ENCODE measurements around the gene GNB3. TPM values are rescaled to one million over a fixed set of nuclear protein-coding genes. Genes with fewer than 3 reads are reported as not detected.

Gene GNB3
- total and polyA plus RNA-seq, 9 of the 15 experiments (the other 6 are each of a cell fraction or from before 2014, with no cell fraction given): 1.4 to 5.8 (median 2.0) TPM

DNA sequence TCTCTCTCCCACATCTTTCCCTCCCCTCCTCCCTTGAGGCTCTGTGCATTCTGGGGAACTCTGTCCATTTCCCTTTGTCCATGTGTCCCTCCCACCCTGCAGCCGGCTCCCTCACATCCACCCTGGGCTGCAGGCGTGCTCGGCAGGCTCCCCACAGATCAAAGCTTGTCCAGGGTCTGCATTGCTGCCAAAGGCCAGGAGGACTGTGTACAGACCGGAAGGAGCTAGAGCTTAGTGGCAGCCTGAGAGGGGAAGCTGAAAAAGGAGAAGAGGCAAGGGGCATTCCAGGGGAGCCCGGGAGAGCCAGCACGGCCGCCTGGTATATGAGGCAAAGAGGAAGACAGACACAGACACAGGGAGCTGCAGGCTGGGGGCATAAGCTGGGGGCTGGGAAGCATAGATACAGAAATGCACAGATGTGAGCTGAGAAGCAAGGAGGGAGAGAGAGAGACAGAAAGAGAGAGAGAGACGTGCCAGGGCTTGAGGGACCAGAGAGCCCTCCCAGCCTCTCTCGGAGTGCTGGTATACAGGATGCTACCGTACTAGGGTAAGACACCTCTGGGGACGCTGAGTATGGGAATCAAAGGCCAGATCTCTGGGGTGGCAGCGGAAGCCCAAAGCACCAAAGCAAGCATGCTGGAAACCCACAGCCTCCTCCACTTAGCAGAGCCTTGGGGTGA, 48.1 kb upstream of the GNB3 start:
- Histone ChIP-seq H2AFZ (ENCODE audit: low read depth, low read length) (peak overlapping the region; percentile 59; the same call in 1 of the 2 replicates), H3K9me1 (ENCODE audit: control insufficient read depth, insufficient read depth, low read length) (no peaks in the 10 kb centered on the region), H3K27ac (ENCODE audit: extremely low read depth, low read depth, low read length) (no peak overlapping the region), H3K9ac (ENCODE audit: insufficient read depth in 1 of 2, low read depth in 2 of 2, low read length in 2 of 2) (no peak overlapping the region; a peak in 1 of 4 replicates), H3K4me2 (ENCODE audit: insufficient read depth, low read length) (no peak overlapping the region), H3K27me3 (ENCODE audit: control insufficient read depth in 2 of 2, insufficient read depth in 2 of 2, low read length in 2 of 2) (no peaks in the 10 kb centered on the region), H3K4me3 (no peak overlapping the region), H3K9me3 (replicated peaks; ENCODE audit: control insufficient read depth, insufficient read depth, low read depth, low read length) (no peaks in the 10 kb centered on the region), H4K20me1 (replicated peaks; ENCODE audit: control insufficient read depth, insufficient read depth, low read length) (no peaks in the 10 kb centered on the region), H3K79me2 (ENCODE audit: control insufficient read depth, insufficient read depth, low read length) (no peaks in the 10 kb centered on the region), H3K4me1 (replicated peaks in 1 of 2; ENCODE audit: control insufficient read depth in 2 of 2, insufficient read depth in 2 of 2, low read length in 2 of 2) (peaks cover 0 to 11% of the 10 kb centered on the region in 2 experiments; a peak in 2 of 5 replicates), H3K36me3 (ENCODE audit: control insufficient read depth, insufficient read depth, low read length) (no peaks in the 10 kb centered on the region)
- POLR2A ChIA-PET: interaction anchor here (0.6 to 1.2 kb wide), 5 partner anchors 23 to 179 kb away, joined by 3 to 4 read pairs (median 3); partner anchors contain the start of genes C12orf57 and RNU7-1
- in situ Hi-C loops (cut with MboI): no loop called here
- DNase-seq (ENCODE audit: extremely low read depth in 1 of 4, low spot score in 3 of 4) (no peak), FAIRE-seq (no peak), ATAC-seq (no peak; the same call in 1 of the 3 replicates)
- WGBS (ENCODE audit: insufficient coverage, low coverage, missing lambda C conversion rate): 71% methylated on average over 5 of the region's 12 CpGs
- BruUV-seq (replicated peaks): no TSS peak
- TF ChIP-seq ID3 (CRISPR knock-in tag; IDR thresholded peaks at IDR 0.05): no peak
- no peak for TF ChIP-seq ID3 (tag; IDR thresholded peaks at IDR 0.05)
- TF ChIP-seq MAFG (tag; conservative IDR thresholded peaks at IDR 0.05): no peak
- no peak for TF ChIP-seq GABPB2 (CRISPR knock-in tag; conservative IDR thresholded peaks at IDR 0.05)
- TF ChIP-seq KLF6 (CRISPR knock-in tag; IDR thresholded peaks at IDR 0.05; ENCODE audit: borderline replicate concordance): no peak
- TF ChIP-seq ADNP (tag; IDR thresholded peaks at IDR 0.05): no peak
- TF ChIP-seq ZNF77 (CRISPR knock-in tag; IDR thresholded peaks at IDR 0.05): no peak
- no peak for TF ChIP-seq ZNF41 (CRISPR knock-in tag; conservative IDR thresholded peaks at IDR 0.05)
- TF ChIP-seq, protein P1, sequence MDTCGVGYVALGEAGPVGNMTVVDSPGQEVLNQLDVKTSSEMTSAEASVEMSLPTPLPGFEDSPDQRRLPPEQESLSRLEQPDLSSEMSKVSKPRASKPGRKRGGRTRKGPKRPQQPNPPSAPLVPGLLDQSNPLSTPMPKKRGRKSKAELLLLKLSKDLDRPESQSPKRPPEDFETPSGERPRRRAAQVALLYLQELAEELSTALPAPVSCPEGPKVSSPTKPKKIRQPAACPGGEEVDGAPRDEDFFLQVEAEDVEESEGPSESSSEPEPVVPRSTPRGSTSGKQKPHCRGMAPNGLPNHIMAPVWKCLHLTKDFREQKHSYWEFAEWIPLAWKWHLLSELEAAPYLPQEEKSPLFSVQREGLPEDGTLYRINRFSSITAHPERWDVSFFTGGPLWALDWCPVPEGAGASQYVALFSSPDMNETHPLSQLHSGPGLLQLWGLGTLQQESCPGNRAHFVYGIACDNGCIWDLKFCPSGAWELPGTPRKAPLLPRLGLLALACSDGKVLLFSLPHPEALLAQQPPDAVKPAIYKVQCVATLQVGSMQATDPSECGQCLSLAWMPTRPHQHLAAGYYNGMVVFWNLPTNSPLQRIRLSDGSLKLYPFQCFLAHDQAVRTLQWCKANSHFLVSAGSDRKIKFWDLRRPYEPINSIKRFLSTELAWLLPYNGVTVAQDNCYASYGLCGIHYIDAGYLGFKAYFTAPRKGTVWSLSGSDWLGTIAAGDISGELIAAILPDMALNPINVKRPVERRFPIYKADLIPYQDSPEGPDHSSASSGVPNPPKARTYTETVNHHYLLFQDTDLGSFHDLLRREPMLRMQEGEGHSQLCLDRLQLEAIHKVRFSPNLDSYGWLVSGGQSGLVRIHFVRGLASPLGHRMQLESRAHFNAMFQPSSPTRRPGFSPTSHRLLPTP (IDR thresholded peaks at IDR 0.05; ENCODE audit: borderline replicate concordance, extremely low read depth, insufficient read length): no peak
- TF ChIP-seq PATZ1 (CRISPR knock-in tag; IDR thresholded peaks at IDR 0.05; ENCODE audit: borderline replicate concordance): no peak
- TF ChIP-seq KDM4B (IDR thresholded peaks at IDR 0.05; ENCODE audit: borderline replicate concordance in 2 of 2, low read depth in 1 of 2): no peak
- TF ChIP-seq ZNF586 (CRISPR knock-in tag; conservative IDR thresholded peaks at IDR 0.05): no peak
- CTCF ChIA-PET (ENCODE audit: low intra/inter-chr PET ratio): no interaction called here
- intact Hi-C loops (cut with micrococcal nuclease): no loop called here

All from K562 (cell line).